Erythroblast (primary cell): Measurements from ENCODE around the gene TMEM130.
"Not testable (repeated sequence)": the region's sequence is repeated elsewhere in the genome, so short reads cannot be mapped to it uniquely, and the experiment has no call there.

Experiments used
- DNase-seq, 2 experiments: peaks; one replicate each; lab custom pipeline; 2025; lab: John Stamatoyannopoulos, UW
- GATA1 ChIP-seq: IDR thresholded peaks from 2 replicates; pipeline ENCODE4 v1.6.1; 2011; ENCODE audit warnings: low read depth, mild to moderate bottlenecking, control low read depth, low read length, moderate library complexity
- POLR2A ChIP-seq: IDR thresholded peaks from 2 replicates; pipeline ENCODE4 v1.6.1; 2011; ENCODE audit warnings: mild to moderate bottlenecking, low read length

Gene TMEM130

DNA sequence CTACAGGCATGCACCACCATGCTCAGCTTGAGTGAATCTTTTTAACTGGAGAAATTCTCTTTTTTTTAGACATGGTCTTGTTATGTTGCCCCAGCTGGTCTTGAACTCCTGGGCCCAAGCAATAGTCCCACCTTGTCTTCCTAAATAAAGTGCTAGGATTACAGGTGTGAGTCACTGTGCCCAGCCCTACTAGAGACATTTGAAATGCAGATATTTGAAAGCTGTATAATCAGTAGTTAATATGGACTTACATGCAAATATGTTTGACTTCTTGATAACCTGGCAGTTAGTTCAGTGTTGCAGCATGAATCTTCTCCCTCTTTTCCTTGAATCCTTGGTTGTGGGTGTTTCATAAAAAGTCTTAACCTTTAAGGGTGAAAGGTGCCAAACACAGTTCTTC lies 17.2 kb upstream of the TMEM130 start:
- no peak for TF ChIP-seq GATA1
- no peak for TF ChIP-seq POLR2A
- no peak for DNase-seq

DNA sequence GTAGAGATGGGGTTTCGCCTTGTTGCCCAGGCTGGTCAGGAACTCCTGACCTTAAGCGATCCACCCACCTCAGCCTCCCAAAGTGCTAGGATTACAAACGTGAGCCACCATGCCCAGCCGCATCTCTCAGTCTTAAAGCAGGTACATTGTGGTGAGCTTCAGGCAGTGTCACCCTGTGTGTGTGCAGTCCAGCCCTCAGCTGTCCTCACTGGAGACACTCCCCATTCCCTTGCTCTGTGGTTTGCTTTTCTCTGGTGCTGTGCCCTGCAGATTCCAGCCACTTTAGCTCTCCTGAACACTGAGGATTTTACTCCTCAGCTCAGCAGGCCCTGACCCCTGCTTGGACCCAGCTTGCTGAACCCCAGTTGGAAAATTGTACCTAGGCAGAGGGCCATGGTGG lies 14.6 kb upstream of the TMEM130 start:
- TF ChIP-seq POLR2A (no peak), GATA1 (no peak)
- no peak for DNase-seq

DNA sequence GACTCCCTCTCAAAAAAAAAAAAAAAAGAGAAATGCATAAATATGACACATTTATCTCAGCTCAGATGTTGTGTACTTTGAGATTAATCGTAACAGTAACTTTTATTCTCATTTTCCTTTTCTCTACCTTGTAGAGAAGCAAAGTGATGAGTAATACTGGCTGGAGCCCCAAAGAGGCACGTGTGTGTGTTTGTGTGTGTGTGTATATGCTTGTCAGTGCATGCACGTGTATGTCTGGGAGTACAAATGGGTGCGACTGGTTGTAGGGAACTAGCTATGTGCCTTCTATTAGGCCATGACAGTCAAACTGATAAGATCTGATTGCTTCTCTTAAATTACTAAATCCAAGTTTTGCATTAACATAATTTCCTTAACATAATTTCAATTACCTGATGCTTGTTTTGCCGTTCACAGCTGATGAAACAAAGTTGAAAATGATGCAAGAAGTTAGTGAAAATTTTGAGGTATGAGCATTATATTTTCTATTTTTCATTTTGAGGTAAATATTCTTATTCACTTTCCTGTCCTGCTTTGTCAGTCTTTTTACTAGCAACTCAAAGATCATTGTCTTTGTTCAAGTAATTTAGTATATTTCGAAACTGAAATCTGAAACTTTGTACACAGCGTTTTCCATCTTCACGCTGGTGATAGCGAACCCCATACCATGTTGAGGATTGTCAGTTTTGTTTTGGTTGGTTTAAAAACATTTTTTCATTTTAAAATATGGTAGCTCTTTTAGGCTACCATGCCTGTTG lies 11.9 kb upstream of the TMEM130 start:
- no peak for DNase-seq
- TF ChIP-seq GATA1: no peak
- no peak for TF ChIP-seq POLR2A

DNA sequence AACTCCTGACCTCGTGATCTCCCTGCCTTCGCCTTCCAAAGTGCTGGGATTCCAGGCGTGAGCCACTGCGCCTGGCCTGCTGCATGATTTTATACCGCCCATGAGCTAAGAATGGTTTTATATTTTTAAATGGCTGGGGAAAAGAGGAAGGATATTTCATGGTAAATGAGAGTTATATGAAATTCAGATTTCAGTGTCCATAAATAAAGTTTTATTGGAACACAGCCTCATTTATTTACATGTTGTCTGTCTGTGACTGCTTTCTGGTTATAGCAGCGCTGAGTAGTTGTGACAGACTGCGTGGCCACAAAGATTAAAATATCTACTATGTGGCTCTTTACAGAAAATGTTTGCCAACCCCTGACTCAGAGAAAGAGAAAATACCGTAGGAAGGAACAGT lies 10.7 kb upstream of the TMEM130 start:
- DNase-seq: no peak
- TF ChIP-seq GATA1: no peak
- TF ChIP-seq POLR2A: no peak

DNA sequence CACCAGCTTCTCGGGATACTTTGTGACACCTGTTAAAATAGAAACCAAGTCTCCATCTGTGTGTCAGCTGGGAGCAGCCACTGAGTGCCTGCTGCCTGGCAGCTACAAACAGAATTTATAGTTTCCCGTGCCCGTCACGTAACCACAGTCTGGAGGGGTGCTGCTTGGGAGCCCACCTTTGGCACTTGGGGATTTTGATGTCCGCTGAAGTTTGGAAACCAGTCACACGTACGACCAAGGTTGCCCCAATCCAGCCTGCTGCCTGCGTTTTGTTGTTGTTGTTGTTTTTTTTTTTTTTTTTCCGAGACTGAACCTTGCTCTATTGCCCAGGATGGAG lies 10.1 kb upstream of the TMEM130 start:
- TF ChIP-seq POLR2A (no peak), GATA1 (no peak)
- no peak for DNase-seq

DNA sequence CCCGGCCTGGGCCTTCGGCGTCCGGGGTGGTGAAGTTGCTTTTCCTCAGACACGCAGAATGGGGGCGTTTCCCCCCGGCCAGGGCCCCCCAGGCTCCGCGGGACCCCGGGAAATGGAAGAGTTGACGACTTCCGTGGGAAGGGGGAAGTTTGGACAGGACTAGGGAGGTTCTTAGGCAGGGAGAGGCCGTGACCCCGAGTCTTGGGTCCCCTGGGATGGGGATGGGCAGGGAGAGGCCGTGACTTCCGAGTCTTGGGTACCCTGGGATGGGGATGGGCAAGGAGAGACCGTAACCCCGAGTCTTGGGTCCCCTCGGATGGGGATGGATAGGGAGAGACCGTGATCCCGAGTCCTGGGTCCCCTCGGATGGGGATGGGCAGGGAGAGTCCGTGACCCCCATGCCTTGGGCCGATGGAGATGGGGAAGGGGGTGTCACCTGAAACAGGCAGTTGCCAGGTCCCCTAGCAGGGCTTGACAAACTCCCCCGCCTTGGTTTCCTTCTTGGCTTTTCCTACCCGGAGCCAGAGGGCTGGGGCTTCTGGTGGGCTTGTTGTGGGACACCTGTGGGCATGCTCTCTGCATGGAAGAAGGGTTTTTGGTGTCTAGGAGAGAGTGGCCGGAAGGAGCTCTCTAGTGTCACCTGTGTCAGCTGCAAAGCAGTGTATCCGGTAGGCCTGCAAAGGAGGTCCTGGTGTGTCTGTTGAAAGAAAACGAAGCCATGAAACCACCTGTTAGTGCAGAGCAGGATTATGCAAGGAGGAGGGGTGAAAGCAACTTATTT lies 9.6 kb upstream of the TMEM130 start:
- no peak for TF ChIP-seq GATA1
- no peak for TF ChIP-seq POLR2A
- peak; percentile 50 to 57 for DNase-seq

DNA sequence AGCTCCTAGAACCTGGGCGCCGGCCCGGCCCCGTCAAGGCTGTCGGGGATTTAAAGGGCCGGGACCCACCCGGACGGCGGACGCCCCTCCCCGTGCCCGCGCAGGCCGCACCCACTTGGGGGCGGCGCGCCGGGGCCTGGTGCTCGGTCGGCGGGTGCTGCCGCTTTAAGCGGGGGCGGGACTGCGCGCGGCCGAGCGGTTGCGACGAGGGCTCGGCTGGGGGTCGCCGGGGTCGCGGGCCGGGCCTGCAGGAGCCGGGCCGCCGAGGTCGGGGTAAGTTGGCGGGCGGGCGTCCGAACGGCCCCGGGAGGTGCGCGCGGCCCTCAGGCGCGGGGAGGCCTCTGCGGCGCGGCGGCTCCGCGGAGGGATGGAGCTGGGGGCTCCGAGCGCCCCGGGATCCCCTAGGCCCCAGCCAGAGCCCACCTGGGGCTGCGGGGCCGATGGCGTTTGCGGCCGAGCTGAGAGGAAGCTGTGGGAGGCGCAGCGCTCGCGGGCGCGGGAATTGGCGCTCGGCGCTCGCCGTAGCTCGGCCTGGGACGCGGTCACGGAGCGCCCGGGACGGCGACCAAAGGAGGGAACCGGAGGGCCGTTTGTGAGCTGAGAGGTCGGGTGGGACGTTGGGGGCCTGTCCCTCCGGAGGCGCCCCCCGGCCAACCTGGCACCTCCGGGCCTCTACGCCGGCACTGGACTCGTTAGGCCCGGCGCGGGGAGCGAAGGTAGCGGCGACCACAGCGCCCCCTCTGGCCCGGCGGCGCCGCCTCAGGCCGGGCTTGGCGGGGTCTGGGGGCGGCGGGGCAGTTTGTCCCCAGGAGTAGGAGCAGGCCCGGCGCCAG lies 8.8 kb upstream of the TMEM130 start, which contains the start of gene TRRAP:
Gene TRRAP (plus strand): TSS at position 168 of the 833 bp plus-strand sequence. CDS start 2,619 bp downstream, outside the sequence.
- peak; percentile 86 to 91 for DNase-seq
- TF ChIP-seq POLR2A (peak; percentile 51), GATA1 (no peak)

DNA sequence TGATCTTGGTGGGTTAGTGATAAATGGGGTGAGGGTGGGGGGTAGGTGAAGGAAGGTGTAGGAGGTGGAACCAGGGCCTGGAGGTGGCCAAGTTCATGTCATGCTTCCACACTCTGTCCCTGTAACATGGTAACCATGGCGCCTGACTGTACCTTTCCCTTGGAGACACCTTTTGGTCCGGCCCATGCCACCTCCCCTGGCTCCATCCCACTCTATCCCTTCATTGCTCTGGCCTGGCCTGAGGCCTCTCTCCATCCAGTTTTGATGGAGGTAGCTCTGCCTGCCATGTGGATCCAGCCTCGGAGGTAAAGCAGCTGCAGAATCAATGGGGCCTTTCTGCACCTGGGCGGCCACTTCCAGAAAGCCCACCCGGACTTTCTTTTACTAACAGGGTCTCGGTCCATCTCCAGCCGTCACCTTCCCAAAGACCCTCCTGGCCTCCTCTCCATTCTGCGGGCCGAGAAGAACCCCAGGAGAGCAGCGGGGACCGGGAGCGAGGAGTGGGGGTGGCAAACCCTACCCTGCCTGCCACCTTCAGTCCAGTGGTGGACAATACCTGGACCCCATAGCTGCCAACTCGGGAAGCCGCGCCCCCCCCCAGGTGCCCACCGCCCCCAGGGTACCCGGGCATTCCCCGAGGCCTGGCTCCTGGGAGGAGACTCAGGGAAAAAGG lies 8.0 kb upstream of the TMEM130 start:
- DNase-seq: no peak
- TF ChIP-seq GATA1 (no peak), POLR2A (no peak)

DNA sequence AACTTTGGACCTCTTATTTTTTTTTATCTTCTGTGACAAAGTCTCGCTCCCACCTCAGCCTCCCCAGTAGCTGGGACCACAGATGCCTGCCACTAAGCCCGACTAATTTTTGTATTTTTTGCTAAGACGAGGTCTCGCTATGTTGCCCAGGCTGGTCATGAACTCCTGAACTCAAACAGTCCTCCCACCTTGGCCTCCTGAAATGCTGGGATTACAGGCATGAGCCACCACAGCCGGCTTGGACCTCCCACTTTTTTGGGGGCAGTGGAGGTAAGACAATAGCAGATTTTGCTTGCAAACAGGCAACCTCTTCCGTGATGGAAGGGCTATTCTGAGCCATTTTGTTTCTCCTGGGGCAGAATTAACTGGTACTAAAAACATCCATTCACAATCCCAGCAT lies 7.3 kb upstream of the TMEM130 start:
- TF ChIP-seq GATA1 (no peak), POLR2A (no peak)
- DNase-seq: no peak

DNA sequence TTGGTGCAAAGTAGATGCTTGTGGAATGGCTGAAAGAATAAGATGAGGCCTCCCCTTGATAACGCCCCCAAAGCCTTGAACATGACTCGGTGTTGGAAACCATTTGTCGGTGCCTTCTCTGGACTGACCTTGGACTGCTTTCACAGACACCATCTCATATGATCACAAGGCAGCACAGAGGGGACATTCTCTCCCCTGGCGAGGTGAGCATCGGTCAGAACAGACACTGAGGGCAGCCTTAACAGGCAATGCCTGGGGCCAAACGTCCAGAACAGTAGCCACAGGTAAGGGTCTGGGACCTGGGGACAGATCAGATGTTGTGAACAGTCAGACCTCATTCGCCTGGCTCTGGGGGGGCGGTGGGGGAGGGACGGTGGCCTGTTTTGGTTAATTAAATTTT lies 5.7 kb upstream of the TMEM130 start:
- no peak for DNase-seq
- TF ChIP-seq GATA1 (no peak), POLR2A (no peak)

DNA sequence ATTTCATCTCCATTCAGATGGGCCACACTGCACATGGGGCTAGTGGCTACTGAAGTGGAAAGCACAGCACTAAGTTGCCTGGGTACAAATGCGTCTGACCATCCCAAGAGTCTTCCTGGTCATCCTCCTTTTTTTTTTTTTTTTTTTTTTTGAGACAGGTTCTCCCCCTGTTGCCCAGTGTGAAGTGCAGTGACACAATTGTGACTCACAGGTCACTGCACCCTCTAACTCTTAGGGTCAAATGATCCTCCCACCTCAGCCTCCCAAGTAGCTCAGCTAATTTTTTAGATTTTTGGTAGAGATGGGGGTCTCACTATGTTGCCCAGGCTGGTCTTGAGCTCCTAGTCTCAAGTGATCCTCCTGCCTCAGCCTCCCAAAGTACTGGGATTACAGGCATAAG lies 5.1 kb upstream of the TMEM130 start:
- TF ChIP-seq POLR2A (no peak), GATA1 (no peak)
- DNase-seq: no peak

DNA sequence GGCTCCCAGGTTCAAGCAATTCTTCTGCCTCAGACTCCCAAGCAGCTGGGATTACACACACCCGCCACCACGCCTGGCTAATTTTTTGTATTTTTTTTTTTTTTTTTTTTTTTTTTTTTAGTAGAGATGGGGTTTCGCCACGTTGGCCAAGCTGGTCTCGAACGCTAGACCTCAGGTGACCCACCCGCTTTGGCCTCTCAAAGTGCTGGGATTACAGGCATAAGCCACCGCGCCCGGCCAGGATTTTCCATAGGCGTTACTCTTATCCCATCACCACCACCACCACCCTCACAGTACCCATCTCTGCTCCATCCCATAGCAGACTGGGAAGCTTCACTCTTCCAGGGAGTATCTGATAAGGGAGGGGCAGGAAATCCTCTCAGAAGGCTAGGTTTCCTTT lies 3.8 kb upstream of the TMEM130 start:
- not testable (repeated sequence) for DNase-seq

DNA sequence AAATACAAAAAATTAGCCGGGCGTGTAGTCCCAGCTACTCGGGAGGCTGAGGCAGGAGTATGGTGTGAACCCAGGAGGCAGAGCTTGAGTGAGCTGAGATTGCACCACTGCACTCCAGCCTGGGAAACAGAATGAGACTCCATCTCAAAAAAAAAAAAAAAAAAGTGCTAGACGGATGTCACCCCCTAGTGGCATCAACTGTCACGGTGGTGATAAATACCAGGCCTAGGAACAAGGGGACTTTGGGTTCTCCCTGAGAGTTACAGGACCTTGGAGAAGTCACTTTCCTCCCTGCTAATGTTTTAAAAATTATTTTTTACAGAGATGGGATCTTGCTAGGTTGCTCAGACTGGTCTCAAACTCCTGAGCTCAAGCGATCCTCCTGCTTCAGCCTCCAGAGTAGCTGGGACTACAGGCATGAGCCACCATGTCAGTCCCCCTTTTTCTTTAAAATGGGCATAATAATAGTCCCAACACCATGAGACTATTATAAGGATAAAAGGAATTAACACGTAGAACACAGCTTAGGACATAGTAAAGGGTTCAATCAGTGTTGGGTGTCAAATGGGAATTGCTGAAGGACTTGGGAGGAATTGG lies 2.6 kb upstream of the TMEM130 start:
- DNase-seq: peak; percentile 30 to 53
- TF ChIP-seq GATA1 (no peak), POLR2A (no peak)
